Tibial nerve (tissue), 4 donors: ENCODE data around the gene SERPINH1. TPM values are rescaled to one million over a fixed set of nuclear protein-coding genes. Genes with fewer than 3 reads are reported as not detected.

ENCODE experiments used
- DNase-seq, 2 donors: peaks; one replicate each; pipeline ENCODE4 v3.0.0-alpha.2; 2019; ENCODE audit warnings: low spot score in 2 of 2
- H3K27ac ChIP-seq, 4 donors: fragments of 200-600 bp; sonication (generic) in 3 of 4; one replicate each; pipeline ENCODE4 v1.5.1; 2017 to 2019; ENCODE audit warnings: mild to moderate bottlenecking in 1 of 4
- H3K27me3 ChIP-seq, 2 donors: fragments of 200-600 bp; sonication (generic) in 1 of 2; one replicate each; pipeline versions ENCODE4 v1.5.1 to v1.6.0; 2017 to 2019
- H3K36me3 ChIP-seq, 3 donors: fragments of 200-600 bp; sonication (generic); one replicate each; pipeline ENCODE4 v1.5.1; 2018 to 2019
- H3K4me1 ChIP-seq, 4 donors: fragments of 200-600 bp; sonication (generic) in 3 of 4; one replicate each; pipeline ENCODE4 v1.5.1; 2017 to 2019
- H3K4me3 ChIP-seq, 4 donors: fragments of 200-600 bp; sonication (generic) in 3 of 4; one replicate each; pipeline ENCODE4 v1.5.1; 2017 to 2019; ENCODE audit warnings: mild to moderate bottlenecking in 1 of 4, moderate library complexity in 1 of 4
- H3K9me3 ChIP-seq, 4 donors: fragments of 200-600 bp; sonication (generic) in 3 of 4; one replicate each; pipeline ENCODE4 v1.5.1; 2017 to 2019
- CTCF ChIP-seq, 5 experiments: fragments of 200-600 bp in 3 of 5; fragments of 450-650 bp in 2 of 5; sonication (generic) in 3 of 5; IDR thresholded peaks; one replicate each; pipeline ENCODE4 v1.5.1; 2016 to 2019; ENCODE audit warnings: antibody characterized with exemption in 5 of 5, mild to moderate bottlenecking in 3 of 5, moderate library complexity in 2 of 5
- EP300 ChIP-seq, 2 donors: sonication (generic); formaldehyde crosslinking; IDR thresholded peaks; one replicate each; pipeline ENCODE4 v1.6.1; 2017; ENCODE audit warnings: antibody characterized with exemption in 2 of 2, mild to moderate bottlenecking in 1 of 2
- POLR2A ChIP-seq, 2 donors: fragments of 450-650 bp; IDR thresholded peaks; one replicate each; pipeline ENCODE4 v1.6.1; 2017; ENCODE audit warnings: antibody characterized with exemption in 2 of 2, mild to moderate bottlenecking in 2 of 2, moderate library complexity in 2 of 2
- WGBS, 2 donors: methylation state at CpG; one replicate each; pipeline ENCODE4 v1.1.5; 2018; 5-methylcytosine and 5-hydroxymethylcytosine counted together
- total RNA-seq, 4 donors: library from RNA; depleted of rRNA; stranded (reverse); fragments of >200 nt; gene quantifications; one replicate each; pipeline ENCODE4 v1.1.0, GENCODE V29; 2016

SERPINH1 gene
- total RNA-seq, result 100 to 1,000 TPM; 151 to 358 (median 184) TPM

GRCh38 chr11:75562048-75562835 is at the start of gene SERPINH1:
TSS of gene SERPINH1 (plus strand) at chr11:75562253. CDS start at chr11:75566350, 4,097 bp downstream.
- peak within 1 kb of the TSS; percentile 95 to 99 (median 96) for H3K27ac ChIP-seq
- peak within 1 kb of the TSS; percentile 65 to 79 (median 73) for H3K4me3 ChIP-seq
- 0% methylated on average over 32 to 41 of the region's 51 CpGs for WGBS, 2 donors
- no peaks in the 10 kb centered on the region for H3K9me3 ChIP-seq
- TF ChIP-seq CTCF (IDR thresholded peaks at IDR 0.05), result peak in 1 of 5 experiments; percentile 17
- peak; percentile 37 to 92 for TF ChIP-seq EP300 (IDR thresholded peaks at IDR 0.05)
- TF ChIP-seq POLR2A (IDR thresholded peaks at IDR 0.05), result peak; percentile 56 to 80
- peaks cover 0 to 15% (median 0%) of the 10 kb centered on the region in 3 donors for H3K36me3 ChIP-seq
- H3K4me1 ChIP-seq, result peaks cover 0 to 91% (median 65%) of the 10 kb centered on the region in 4 donors
- no peaks in the 10 kb centered on the region for H3K27me3 ChIP-seq
- peak; percentile 74 to 79 for DNase-seq

- no peak overlapping the region for H3K4me3 ChIP-seq
- 24 to 38% methylated on average over 5 of the region's 5 CpGs for WGBS, 2 donors
- H3K36me3 ChIP-seq, result peaks cover 0 to 7% (median 0%) of the 10 kb centered on the region in 3 donors
- TF ChIP-seq EP300 (IDR thresholded peaks at IDR 0.05), result peak in 1 of 2 donors; percentile 6
- TF ChIP-seq POLR2A (IDR thresholded peaks at IDR 0.05), result no peak
- TF ChIP-seq CTCF (IDR thresholded peaks at IDR 0.05), result no peak
- peak overlapping the region in 1 of 4 donors; percentile 30 for H3K27ac ChIP-seq
- H3K9me3 ChIP-seq, result no peaks in the 10 kb centered on the region
- no peak for DNase-seq
- H3K27me3 ChIP-seq, result no peaks in the 10 kb centered on the region
- peaks cover 0 to 66% (median 0%) of the 10 kb centered on the region in 4 donors for H3K4me1 ChIP-seq
Measured at GRCh38 chr11:75513250-75513649, 48.8 kb upstream of the SERPINH1 start.

- Histone ChIP-seq H3K36me3 (peaks cover 0 to 7% (median 0%) of the 10 kb centered on the region in 3 donors), H3K27me3 (no peaks in the 10 kb centered on the region), H3K4me3 (no peak overlapping the region), H3K27ac (no peak overlapping the region), H3K9me3 (no peaks in the 10 kb centered on the region), H3K4me1 (peaks cover 0 to 59% (median 0%) of the 10 kb centered on the region in 4 donors)
- TF ChIP-seq CTCF (IDR thresholded peaks at IDR 0.05), result no peak
- no peak for TF ChIP-seq EP300 (IDR thresholded peaks at IDR 0.05)
- TF ChIP-seq POLR2A (IDR thresholded peaks at IDR 0.05), result no peak
- DNase-seq, result no peak
Measured at GRCh38 chr11:75514596-75514995, 47.5 kb upstream of the SERPINH1 start.

GRCh38 chr11:75516140-75516539 is 45.9 kb upstream of the SERPINH1 start:
- Histone ChIP-seq H3K27me3 (no peaks in the 10 kb centered on the region), H3K36me3 (peaks cover 0 to 7% (median 0%) of the 10 kb centered on the region in 3 donors), H3K4me3 (no peak overlapping the region), H3K4me1 (peaks cover 0 to 60% (median 3%) of the 10 kb centered on the region in 4 donors), H3K9me3 (no peaks in the 10 kb centered on the region), H3K27ac (no peak overlapping the region)
- DNase-seq, result no peak
- 91 to 97% methylated on average over 3 of the region's 3 CpGs for WGBS, 2 donors
- TF ChIP-seq CTCF (IDR thresholded peaks at IDR 0.05), result no peak
- TF ChIP-seq POLR2A (IDR thresholded peaks at IDR 0.05), result no peak
- no peak for TF ChIP-seq EP300 (IDR thresholded peaks at IDR 0.05)

DNA sequence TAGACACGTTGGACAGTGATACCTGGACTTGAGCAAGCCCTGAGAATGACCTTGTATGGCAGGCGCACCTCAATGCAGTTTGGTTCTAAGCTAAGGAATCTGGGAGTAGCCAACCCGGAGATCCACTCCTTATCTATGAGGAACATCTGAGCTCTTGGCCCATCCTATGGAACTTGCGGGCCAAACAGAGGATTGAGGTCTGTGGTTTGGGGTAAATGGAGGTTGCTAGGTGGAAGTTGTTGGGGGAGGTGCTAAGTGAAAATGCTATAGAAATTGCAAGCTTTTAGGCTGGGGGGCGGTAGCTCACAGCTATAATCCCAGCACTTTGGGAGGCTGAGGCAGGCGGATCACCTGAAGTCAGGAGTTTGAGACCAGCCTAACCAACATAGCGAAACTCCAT is 45.2 kb upstream of the SERPINH1 start:
- peaks cover 0 to 7% (median 0%) of the 10 kb centered on the region in 3 donors for H3K36me3 ChIP-seq
- H3K4me3 ChIP-seq, result no peak overlapping the region
- DNase-seq, result no peak
- no peak for TF ChIP-seq EP300 (IDR thresholded peaks at IDR 0.05)
- no peak for TF ChIP-seq CTCF (IDR thresholded peaks at IDR 0.05)
- WGBS, 2 donors, result 89 to 91% methylated on average over 7 of the region's 7 CpGs
- H3K27me3 ChIP-seq, result no peaks in the 10 kb centered on the region
- no peak overlapping the region for H3K27ac ChIP-seq
- H3K9me3 ChIP-seq, result no peaks in the 10 kb centered on the region
- peaks cover 0 to 59% (median 3%) of the 10 kb centered on the region in 4 donors for H3K4me1 ChIP-seq
